HG03280 (cell line): ENCODE results near the gene GPX4.

Experiments used
- ATAC-seq: cut with Tn5 transposase; IDR thresholded peaks from one replicate; pipeline ENCODE4 v1.9.1; 2021; ENCODE audit warnings: mild to moderate bottlenecking, moderate library complexity; ENCODE audit not compliant: unreplicated experiment

The GPX4 gene

DNA sequence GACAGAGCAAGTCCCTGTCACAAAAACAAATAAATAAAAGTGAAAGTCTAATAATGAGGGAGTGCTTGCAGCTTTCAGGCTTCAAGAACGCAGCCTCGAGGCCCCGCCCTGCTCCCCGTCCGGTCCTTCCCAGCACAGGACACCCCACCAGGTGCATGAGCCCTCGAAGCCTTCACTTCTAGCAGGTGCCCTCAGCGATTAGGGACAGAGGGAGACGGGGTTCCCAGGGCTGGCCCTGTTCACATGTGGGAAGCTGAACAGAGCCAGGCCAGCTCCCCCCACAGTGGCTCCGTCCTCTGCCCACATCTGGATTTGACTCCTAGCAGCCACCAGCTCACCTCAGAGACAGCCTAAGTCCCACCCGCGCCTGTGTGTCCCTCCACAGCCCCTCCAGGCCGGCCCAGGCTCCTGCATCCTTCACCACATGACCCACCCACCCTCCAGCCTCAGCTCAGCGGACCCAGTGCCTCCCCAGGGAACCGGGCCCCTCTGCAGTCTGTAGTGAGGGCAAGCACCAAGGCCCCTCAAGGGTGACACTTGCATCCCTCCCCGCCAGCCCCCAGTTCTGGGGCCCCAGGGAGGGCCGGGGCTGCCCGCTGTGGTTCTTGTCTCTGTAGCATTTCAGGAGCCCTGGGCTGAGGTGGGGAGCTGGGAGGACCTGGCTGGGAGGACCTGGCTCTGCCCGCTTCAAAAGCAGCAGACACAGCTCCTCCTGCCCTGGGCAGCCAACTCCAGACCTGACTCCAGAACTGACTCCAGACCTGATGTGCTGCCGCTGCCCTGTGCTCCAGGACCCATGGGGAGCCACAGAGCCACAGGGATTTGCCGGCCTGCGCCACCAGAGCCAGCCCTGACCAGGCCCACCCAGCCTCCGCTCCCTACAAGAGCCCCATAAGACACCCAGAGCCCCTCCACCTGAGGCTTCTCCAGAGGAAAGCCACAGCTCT is 27.2 kb downstream of the GPX4 start:
- no peak for ATAC-seq

DNA sequence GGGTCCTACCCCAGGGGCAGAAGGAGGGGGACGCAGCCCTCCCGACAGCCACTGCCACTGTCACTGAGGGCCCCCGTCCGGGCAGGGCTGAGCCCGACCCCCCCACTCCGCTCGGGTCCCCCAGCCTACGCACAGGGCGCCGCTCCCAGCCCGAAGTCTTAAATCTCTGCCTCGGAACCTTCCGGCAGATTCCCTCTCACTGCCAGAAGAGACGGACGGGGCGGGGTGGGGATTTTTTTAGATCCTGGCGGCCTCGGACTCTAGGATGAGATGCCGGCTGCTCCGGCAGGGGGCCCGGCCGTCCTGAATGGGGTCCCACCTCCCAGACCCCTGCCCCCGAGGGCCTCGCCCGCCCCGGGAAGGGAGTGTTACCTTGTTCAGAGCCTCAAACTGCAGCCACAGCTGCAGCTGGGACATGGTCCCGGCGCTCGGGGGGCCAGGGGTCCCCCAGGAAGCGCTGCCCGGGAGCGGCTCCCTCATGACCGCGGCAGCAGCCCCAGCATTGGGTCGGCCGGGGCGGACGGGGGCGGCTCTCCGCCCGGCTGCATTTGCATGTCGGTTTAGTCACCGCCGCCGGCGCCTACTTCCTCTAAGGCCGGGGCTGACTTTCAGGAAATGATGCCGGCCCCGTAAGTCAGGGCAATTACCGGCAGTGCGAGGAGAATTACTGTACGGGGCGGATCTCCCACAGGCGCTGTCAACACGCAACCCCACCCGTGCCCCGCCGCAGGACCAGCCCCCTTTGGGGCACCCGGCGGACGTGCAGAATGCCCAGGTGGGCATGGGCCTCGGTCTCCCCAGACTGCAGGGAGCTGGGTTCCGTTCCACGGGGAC is 28.1 kb downstream of the GPX4 start:
- ATAC-seq: peak; percentile 40

DNA sequence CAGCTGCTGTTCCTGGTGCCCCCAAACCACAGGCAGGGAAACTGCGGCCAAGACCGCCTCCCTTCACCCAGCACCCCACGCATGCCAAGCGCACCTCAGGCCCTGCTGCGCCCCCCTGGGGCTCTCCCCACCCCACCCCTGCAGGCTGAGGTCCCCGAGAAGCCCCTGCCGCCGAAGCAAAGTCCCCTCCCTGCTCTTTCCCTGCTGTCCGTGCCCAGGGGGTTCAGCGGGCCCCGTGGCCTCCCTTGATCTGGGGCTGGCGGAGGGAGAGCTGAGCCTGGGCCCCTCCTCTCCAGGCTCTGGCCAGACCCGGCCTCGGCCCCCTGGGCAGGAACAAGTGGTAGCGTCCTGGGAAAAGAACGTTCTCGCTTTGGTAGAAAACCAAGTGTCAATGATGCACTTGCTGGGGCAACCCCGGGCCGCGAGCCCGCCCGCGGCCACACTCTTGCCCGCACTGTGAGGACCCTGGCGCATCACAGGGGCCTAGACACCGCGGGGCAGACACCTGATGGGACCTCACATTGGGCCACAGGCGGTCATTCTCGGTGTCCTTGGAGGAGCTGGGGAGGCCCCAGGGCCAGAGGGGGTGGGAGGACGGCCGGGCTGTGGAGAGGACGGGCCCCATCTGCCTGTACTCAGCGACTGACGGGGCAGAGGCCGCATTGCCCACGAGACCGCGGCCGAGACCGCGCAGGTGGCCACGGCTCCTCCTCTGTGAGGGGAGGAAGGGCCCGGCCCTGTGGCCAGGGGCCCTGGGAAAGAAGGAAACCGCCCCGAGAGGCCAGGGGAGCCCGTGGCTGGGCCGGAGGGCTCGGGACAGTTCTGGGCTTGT is 29.0 kb downstream of the GPX4 start:
- ATAC-seq: peak; percentile 5

DNA sequence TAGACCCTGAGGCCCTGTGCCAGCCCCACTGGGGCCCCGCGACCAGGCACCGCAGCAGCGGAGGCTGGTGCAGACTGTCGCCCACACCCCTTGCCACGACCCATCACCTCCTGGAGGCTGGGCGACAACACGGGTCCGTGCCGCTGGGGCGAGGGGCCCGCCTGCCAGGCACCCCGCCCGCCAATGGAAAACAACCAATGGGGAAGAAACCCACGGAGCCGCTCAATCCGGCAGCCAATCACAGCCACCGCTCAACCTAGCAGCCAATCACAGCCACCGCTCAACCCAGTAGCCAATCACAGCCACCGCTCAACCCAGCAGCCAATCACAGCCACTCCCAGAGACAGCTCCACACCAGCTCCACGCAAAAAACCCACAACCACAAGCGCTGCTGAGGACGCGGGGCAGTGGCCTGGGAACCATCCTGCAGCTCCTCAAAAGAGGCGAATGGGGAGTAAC is 29.7 kb downstream of the GPX4 start:
- peak; percentile 69 for ATAC-seq

DNA sequence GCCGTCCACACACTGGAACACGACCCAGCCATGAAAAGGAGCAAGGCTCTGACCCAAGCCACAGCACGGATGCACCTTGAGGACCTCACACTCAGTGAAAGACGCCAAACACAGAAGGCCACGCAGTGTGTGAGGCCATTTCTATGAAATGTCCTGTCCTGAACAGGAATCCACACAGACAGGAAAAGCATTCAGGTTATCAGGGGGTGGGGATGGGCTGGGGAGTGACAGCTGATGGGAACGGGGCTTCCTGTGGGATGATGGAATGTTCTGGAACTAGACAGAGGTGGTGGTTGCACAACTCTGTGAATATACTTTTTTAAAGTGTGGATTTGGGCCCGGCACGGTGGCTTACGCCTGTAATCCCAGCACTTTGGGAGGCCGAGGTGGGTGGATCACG is 30.6 kb downstream of the GPX4 start:
- ATAC-seq: no peak

DNA sequence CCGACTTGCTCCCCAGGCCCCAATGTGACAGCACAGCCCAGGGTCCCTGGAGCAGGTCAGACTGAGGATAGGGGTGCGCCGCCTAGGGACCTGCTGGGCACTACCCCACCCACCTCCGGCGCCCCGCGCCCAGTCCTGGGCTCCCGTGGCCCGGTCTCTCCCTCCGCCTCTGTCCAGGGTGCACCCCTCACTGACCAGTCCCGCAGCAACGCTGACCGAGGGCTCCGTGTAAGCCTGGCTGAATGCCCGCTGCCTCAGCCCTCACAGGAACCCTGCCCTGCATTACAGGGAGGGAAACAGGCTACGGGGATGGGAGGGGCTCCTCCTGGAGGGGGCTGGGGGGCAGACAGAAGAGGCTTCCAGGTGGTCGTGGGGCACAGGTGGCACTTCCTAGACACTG is 31.7 kb downstream of the GPX4 start:
- no peak for ATAC-seq

DNA sequence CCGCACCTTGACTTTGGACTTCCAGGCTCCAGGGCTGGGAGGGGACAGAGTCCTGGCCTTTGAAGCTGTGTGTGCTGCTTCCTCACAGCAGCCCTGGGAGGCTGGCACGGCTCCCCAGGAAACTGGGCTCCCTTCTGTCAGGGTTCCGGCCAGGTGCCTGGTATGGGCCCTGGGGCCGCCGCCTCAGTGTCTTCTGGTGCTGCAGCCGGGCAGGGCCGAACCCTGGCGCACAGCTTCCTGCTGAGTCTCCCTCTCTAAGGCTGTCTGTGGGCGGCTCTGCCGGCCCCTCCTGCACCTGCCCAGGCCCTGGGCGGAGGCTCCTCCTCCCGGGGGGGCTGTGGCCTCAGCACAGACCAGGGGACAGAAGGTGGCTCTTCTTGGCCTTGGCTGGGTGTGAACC is 32.4 kb downstream of the GPX4 start:
- no peak for ATAC-seq

DNA sequence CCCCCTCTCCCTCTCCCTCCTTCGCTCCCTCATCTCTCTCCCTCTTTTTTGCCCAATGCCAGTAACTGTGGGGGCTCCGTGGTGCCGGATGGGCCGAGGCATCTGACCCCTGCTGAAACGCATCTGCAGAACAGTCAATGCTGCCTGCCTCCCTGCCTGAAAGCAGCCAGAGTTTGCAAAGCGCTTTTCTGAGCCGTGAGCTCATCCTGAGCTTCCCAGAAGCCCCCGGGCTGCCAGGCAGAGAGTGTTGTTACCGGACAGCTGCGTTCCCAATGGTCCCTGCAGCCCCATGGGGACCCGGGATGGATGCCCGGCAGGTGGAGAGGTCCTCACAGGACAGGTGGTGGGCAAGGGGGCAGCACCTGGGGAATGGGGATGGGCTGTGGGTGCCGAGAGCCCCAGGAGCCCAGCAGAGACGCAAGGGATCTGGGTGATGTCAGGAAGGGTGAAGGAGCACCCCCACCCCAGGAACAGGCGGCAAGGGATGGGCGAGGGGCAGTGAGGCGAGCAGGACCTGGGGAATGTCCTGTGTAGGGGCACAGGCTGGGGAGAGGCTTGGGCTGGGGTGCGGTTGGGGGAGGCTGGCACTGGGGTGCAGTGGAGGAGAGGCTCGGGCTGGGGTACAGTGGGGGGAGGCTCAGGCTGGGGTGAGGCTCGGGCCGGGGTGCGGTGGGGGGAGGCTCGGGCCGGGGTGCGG is 33.0 kb downstream of the GPX4 start:
- no peak for ATAC-seq

DNA sequence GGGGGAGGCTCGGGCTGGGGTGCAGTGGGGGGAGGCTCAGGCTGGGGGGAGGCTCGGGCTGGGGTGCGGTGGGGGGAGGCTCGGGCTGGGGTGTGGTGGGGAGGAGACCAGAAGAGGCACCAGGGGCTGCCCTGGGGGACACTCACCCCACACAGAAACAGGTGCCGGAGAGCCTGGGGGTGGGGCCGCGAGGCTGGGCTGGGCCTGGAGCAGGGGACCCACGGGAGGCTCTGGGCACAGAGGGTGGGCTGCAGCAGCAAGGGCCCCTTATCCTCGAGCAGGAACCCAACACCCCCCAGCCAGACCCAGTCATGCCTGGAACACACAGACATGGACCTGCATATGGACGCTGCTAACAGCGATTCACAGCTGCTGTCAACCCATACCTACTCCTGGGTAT is 34.3 kb downstream of the GPX4 start:
- ATAC-seq: no peak

DNA sequence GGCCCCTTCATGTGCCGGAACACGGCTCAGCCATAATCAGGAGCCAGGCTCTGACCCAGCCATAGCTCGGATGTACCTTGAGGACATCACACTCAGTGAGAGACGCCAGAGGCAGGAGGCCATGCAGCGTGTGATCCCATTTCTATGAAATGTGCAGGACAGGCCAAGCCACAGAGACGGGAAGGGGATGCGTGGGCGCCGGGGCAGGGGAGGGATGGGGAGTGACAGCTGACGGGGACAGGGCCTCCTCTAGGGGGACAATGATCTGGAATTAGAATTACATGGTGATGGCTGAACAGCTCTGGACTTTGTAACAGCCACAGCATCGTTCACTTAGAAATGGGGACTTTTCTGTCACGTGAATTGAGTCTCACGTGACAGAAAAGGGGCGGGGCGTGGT is 35.3 kb downstream of the GPX4 start:
- no peak for ATAC-seq

DNA sequence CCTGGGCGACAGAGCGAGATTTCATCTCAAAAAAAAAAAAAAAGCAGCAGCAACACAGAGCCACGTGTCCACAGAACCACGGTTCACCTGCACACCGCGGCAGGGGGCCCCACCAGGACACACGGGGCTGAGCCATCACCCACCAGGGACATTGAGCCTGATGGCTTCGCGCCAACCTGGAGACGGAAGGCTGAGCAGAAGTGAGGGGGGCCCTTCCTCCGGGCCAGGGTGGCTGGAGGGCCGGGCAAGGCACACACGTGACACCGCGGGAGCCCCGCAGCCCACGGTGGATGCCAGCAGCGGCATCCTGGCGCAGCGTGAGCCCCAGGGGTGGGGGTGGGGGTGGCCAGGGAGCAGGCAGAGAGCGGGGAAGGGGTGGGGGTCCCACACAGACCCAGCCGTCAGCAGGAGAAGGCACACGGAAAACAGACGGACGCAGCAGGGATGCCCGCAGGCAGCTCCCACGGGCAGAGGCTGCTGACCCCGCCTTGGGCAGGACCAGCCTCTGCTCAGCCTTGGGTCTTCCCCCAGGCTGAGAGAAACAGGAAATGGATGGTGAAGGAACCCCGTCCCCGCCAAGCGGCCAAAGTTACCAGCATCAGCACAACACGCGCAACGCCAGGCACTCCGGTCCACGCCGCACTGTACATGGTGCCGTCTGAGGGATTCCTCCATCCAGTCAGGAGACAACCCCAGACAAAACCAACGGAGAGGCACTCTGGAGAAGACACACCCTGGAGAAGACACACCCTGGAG is 36.7 kb downstream of the GPX4 start:
- no peak for ATAC-seq

DNA sequence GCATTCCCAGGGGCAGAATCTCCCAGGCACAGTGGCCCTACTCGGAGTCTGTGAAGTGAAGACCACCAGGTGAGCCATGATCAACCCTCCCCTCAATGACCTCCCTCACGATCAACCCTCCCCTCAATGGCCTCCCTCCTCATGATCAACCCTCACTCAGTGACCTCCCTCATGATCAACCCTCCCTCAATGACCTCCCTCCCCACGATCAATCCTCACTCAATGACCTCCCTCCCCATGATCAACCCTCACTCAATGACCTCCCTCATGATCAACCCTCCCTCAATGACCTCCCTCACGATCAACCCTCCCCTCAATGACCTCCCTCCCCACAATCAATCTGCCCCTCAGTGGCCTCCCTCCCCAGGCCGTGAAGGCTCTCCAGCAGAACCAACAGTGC is 38.1 kb downstream of the GPX4 start:
- no peak for ATAC-seq

DNA sequence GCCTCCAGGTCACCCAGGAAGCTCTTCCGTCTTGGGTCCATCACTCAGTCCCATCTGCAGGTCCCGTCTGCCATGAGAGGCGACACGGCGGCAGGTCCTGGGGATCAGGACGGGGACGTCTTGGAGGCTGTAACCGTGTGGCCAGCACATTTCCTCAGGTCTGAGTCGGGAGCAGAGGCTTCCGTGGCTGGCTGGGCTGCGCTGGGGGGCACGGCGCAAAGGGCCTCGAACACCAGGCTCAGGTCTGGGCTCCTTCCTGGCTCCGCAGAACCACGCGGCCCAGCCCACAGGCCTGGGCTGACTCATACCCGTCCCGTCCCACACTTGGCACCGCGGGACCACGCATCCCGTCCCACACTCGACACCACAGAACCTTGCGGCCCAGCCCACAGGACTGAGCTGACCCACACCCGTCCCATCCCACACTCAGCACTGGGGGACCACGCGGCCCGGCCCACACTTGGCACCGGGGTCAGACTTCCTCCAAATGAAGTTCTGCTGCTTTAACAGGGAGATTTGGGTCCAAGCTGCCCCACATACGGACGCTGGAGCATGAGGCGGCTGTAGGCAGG is 40.1 kb downstream of the GPX4 start:
- no peak for ATAC-seq

DNA sequence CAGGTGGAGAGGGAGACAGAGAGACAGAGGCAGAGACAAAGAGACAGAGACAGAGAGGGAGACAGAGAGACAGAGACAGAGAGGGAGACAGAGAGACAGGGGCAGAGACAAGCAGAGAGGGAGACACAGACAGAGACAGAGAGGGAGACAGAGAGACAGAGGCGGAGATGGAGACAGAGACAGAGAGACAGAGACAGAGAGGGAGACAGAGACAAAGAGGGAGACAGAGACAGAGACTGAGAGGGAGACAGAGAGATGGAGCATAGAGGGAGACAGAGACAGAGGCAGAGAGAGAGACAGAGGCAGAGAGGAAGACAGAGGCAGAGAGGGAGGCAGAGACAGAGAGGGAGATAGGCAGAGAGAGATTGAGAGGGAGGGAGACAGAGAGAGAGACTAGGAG is 40.9 kb downstream of the GPX4 start:
- no peak for ATAC-seq

DNA sequence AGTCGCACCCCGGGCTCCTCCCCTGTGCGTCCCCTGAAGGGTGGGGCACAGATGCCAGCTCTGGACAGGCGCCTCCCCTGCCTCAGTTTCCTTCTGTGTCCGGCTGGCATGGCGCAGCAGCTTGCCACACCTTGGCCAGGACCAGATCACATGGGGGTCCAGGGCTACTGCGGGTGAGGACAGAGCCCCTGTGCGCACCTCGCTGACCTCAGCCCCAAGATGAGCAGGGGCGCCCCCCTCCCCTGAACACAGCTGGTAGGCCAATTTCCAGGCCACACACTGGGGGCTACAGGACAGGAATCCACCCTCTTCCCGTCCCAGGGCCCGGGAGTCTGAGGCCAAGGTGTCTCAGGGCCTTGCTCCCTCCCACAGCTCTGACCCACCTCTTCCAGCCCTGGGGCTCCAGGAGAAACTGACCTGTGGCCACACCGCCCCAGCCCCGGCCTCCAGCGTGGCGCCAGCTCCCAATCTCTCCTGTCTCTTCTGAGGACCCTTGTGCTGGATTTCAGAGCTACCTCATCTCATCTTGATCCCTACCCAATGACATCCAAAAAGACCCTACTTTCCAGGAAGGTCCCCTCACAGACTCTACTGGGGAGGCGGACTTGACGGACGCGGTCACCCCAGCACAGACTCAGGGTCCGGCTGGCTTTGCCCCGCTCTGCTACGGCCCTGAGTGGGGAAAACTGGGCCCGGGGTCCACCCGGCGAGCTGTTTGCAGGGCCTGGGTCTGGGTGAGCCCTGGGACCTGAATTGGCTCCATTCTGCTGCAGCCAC is 42.0 kb downstream of the GPX4 start:
- no peak for ATAC-seq

DNA sequence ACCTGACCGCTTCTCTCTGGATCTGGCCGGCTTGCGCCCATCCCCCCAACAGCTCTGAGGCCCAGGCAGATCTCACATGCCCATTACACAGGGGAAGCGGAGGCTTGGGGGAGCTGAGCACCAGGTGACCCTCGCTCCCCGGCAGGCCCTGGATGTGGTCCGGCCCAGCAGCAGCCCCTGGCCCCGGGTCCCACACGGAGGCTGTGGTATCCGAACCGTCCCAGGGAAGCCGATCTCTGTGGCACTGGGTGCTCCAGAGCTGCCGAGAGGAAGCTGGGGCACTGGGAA is 42.6 kb downstream of the GPX4 start:
- no peak for ATAC-seq

DNA sequence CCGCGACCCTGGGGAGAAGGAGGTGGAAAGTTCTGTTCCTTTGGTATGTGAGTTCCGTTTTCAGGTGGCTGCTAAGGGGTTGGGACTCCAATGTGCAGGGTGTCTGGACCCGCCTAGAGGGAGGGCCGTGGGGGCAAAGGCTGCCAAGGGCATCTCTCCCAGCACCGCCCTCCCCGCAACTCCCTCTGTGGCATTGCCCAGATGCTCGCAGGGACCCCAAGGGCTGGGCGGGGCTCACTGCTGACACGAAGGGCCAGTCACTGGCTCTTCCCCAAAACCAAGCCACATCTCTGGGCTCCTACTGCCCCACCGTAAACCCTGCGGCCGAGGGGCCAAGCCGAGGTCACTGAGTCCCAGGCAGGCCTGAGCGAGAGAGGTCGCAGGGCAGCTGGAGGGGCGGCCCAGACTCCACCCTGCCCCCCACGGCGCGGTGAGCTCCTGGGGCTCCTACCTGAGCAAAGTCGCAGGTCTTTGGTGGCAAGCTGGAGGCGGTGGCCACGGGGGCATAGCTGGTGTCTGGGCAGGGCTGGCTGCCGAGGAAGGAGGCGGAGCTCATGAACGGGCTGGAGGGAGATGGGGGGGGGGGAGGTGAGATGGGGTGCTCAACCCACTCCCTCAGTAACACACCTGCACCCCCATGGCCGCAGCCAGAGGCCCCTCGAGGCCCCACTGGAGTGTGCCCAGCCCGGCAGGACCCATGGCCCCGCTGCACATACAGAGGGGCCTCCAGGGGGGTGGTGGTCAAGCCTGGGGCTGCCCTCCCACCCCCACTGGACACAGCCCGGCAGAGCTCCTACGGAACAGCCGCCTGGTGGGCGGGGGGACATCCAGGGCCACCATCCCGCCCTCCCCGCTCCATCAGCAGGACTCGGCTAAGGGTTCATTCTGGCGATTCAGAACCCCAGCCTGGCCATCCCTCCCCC is 43.3 kb downstream of the GPX4 start:
- no peak for ATAC-seq
